Stimulated activated CD4-positive, alpha-beta T cell treated with anti-CD3 and anti-CD28 coated beads, Interleukin-12 subunit alpha, Interleukin-12 subunit beta, amount 100 ng/mL, for 4 hours (primary cell): ENCODE measurements around the gene SLC7A7.
"Not testable (repeated sequence)": the region's sequence is repeated elsewhere in the genome, so short reads cannot be mapped to it uniquely, and the experiment has no call there.

Experiments used
- DNase-seq: peaks from one replicate; pipeline ENCODE4 v3.0.0-alpha.2; 2020

The SLC7A7 gene

DNA sequence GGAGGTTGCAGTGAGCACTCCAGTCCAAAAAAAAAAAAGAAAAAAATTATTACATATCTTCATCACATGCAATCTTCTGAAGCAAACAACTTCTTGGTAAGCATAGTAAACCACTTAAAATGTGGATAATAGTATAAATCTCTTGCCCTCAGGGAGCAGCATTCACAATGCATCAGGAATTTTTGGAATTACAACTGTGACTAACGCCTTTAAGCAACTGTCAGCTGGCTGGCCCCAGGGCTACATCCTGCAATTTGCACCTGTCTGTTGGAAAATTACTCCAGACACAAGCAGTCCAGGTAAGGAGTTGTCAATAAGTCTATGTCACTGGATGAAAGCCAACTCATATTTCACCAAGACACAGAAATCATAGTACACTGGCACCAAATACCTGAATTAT is 5.5 kb upstream of the SLC7A7 start:
- no peak for DNase-seq

DNA sequence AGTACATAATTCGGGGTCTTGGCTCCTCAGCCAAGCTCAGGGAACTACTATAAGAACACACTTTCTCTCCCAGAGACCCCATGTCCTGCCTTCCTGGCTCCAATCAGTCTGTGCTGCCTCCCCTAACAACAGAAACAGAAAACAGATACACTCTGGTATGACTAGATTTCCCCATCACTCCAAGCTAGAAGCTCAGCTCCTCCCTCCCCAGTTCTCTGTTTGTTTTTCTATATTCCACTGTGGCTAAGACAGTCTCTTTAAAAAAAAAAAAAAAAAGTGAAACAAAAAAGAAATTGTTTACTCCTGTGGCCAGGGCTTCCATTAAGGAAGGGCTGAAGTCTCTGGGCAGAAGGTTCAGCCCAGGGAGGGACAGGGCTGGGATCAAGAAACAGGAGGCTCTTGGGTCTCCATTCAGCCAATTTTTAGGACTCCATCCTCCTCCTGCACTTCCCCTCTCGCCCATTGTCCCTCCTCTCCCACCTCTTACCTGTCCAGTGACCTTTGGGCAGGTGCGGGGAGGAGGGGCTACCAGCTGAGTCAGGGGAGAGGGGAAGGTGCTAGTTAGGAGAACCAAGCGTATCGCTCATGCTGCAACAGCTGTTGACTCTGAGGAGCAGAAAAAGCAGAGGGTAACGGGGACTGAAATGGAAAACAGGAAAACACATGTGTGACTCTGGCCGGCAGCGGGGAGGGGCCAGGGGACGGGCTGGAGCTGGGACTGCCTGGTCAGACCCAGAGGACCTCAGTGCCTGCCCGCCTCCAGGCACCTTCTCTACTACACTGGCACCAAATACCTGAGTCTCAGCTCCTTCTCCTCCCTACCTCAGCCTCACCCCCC is 4.1 kb upstream of the SLC7A7 start:
- no peak for DNase-seq

DNA sequence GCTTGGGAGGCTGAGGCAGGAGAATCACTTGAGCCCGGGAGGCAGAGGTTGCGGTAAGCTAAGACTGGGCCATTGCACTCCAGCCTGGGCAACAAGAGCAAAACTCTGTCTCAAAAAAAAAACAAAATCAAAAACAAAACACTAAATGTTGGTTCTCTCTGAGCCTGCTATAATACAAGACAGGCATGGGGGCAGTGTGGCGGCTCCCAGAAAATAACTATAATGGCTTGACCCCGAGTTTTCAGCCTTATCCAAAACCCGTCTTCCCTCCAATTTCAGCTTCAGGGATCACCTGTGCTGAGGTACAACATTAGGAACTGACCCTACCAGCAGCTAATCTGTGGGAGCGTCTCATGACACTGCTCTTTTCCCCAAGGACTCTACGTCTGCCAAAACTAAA is 862 bp downstream of the SLC7A7 start:
- DNase-seq: no peak

DNA sequence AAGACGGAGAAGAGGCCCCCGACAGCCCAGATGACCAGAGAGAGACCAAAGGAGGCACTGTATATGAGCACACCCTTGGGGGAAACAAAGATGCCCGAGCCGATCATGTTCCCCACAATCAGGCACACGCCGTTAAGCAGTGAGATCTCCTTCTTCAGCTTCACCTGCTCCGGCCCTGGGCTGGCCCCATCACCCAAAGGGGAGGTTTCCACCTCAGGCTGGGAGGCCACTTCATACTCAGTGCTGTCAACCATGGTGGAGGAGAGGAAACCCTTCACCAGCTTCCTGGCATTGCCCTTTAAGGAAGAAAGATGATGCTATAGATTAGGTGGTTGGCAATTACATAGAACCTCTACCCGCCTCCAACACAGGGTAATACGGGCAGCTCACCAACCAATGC is 2.1 kb downstream of the SLC7A7 start:
- DNase-seq: no peak

DNA sequence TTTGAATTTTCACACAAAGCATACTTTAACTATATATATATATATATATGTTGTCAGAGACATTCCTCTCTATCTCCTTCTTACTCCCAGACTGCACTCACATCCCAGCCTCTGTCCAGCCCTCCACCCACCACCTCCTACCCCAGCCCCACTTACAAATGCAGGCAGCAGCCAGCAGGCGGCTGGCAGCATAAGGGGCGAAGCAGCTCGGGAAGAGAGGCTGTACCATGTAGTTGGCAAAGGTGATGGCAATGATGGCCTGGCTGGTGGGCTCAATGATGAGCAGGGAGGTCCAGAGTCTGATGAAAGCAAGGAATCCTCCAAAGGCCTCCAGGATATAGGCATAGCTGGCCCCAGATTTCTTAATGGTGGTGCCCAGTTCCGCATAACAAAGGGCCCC is 2.5 kb downstream of the SLC7A7 start:
- no peak for DNase-seq

DNA sequence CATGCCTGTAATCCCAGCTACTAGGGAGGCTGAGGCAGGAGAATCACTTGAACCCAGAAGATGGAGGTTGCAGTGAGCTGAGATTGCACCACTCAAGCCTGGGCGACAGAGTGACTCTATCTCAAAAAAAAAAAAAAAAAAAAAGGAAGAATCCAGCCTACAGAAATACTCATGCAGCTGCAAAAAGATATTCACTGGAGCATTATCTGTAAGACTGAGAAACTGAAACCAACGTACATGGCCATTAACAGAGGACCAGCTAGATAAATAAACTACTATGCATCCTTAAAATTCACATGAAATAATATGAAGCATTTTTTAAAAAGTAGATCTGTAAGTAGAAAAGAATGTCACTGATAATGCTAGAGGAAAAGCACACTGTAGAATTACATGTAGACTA is 3.5 kb downstream of the SLC7A7 start:
- no peak for DNase-seq

DNA sequence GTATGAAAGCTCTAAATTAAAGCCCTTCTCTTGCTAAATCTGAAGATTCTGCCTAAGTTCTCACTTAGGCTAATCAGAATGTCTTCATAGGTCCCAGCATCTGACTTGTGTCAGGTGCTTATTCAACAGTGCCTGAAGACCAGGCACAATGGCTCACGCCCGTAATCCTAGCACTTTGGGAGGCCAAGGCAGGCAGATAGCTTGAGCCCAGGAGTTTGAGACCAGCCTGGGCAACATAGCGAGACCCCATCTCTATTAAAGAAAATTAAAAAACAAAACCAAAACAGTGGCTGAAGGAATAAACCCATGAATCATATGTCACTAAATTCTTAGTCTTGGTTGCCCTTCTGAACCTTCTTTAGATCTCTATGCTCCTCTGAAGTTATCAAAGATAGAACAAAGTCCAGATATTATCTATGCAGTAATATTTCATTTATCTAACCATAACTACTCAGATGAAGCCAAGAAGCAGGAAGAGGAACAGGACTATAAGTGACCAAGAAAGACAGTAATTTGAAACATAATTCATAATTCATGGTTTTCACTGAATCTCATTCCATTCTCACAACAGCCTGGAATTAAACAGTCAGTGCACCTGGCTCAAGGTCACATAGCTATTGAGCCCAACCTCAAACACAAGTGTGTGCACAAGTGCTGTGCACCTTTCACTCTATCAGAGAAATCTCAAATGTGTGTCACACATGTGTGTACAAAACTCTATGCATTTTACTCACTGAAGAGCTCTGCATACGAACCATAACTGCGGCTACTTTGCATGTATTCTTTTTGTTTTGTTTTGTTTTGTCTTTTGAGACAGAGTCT is 6.6 kb downstream of the SLC7A7 start:
- no peak for DNase-seq

DNA sequence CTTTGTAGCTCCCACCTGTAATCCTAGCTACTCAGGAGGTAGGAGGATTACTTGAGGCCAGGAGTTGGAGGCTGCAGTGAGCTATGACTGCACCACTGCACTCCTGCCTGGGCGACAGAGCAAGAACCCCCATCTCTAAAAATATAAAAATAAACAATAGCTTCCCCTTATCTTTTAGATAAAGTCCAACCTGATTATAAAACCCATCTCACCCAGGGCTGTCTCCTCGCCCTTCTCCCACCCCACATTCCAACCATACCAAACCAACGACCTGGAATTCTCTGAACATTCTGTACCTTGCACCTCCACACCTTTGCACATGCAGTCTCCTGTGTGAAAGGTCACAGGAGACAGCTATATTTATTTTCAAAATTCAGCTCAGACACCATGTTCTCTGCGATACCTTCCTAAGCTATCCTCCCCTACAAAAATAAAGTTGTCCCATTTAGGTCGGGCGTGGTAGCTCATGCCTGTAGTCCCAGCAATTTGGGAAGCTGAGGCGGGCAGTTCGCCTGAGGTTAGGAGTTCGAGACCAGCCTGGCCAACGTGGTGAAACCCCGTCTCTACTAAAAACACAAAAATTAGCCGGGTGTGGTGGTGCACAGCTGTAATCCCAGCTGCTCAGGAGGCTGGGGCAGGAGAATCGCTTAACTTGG is 7.7 kb downstream of the SLC7A7 start:
- no peak for DNase-seq

DNA sequence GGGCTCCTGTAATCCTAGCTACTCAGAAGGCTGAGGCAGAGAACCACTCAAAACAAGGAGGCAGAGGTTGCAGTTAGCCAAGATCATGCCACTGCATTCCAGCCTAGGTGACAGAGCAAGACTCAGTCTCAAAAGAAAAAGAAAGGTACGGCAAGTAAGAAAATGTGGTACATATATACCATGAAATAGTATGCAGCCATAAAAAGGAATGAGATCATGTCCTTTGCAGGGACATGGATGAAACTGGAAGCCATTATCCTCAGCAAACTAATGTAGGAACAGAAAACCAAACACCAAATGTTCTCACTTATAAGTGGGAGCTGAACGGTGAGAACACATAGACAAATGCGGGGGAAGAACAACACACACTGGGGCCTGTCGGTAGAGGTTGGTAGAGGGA is 10.0 kb downstream of the SLC7A7 start:
- not testable (repeated sequence) for DNase-seq

DNA sequence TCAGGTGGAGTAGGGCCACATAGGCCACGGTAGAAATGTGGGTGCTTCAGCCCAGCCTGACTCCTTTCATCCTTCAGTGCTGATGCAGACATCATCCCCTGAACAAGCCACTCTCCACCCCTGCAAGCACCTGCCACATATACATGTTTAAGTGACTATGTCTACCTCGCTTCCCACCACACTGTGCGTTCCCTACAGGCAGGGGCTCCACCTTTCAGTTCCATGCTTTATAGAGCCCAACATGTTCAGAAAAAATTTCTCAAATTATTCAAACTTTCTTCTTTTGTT is 11.6 kb downstream of the SLC7A7 start:
- DNase-seq: no peak

DNA sequence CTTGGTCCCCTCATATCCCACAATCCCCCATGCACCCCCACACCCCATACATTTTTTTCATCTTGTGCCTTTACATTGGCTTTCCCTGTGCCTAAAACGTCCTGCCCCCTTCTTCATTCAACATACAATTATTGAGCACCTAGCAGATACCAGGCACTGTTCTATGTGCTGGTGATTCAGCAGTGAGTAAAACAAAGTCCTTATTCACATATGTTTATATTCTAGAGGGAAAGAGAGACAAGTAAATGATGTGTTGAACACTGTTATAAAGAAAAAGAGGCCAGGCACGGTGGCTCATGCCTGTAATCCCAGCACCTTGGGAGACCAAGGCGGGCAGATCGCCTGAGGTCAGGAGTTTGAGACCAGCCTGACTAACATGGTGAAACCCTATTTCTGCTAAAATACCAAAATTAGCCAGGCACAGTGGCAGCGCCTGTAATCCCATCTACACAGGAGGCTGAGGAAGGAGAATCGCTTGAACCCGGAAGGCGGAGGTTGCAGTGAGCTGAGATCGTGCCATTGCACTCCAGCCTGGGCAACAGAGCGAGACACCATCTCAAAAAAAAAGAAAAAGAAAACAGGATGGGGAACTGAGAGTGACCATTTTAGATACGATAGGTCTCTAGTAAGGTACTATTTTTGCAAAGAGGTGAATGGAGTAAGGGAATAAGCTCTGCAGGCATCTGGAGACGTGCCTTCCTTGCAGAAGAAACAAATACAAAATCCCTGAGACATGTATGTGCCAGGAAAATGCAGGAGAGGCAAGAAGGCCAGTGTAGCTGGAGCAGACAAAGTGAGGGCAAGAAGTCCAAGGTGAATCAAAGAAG is 12.2 kb downstream of the SLC7A7 start:
- DNase-seq: no peak

DNA sequence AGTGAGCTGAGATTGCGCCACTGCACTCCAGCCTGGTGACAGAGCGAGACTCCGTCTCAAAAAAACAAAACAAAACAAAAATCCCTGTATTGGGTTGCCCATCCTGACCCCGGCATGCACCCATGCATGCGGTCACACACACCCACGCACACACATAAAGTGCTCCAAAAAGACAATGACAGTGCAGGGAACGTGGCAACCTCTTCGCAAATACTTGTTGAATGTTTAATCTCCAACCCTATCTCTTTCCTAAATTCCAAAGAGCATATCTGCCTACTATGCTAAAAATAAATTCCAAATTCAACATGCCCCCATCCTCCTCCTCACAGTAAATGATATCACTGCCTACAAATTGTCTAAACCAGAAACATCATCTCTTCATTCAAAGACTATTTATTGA is 13.5 kb downstream of the SLC7A7 start:
- DNase-seq: no peak

DNA sequence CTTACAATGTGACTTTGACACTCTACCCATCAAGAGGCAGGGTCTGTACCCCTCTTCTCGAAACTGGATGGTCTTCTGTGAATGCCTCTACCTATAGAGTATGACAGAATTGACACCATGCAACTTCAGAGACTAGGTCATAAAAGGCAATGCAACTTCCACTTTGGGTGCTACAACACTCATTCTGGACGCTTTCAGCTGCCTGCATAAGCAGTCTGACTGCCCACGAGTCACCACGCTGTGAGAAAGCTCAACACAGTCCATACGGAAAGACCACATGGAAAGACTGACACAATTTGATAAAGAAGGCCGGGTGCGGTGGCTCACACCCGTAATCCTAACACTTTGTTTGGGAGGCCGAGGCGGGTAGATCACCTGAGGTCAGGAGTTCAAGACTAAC is 14.9 kb downstream of the SLC7A7 start:
- DNase-seq: no peak

DNA sequence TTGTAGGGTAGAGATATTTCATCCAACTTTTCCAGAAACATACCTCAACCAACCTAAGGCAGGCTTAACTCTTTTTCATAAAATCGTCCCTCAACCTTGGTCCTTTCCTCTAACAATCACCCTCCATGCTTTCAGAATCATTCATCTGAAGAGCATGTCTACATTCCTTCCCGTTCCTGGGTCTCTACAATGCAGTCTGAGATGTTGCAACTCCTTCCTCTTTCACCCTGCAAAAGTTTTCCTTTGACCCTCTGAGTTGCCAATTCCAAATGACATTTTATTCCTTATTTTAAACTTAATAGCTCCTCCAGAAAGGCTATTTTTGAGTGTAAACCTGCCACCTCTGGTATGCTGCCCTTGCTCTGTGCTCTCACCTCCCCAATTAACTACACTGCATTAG is 16.7 kb downstream of the SLC7A7 start:
- no peak for DNase-seq

DNA sequence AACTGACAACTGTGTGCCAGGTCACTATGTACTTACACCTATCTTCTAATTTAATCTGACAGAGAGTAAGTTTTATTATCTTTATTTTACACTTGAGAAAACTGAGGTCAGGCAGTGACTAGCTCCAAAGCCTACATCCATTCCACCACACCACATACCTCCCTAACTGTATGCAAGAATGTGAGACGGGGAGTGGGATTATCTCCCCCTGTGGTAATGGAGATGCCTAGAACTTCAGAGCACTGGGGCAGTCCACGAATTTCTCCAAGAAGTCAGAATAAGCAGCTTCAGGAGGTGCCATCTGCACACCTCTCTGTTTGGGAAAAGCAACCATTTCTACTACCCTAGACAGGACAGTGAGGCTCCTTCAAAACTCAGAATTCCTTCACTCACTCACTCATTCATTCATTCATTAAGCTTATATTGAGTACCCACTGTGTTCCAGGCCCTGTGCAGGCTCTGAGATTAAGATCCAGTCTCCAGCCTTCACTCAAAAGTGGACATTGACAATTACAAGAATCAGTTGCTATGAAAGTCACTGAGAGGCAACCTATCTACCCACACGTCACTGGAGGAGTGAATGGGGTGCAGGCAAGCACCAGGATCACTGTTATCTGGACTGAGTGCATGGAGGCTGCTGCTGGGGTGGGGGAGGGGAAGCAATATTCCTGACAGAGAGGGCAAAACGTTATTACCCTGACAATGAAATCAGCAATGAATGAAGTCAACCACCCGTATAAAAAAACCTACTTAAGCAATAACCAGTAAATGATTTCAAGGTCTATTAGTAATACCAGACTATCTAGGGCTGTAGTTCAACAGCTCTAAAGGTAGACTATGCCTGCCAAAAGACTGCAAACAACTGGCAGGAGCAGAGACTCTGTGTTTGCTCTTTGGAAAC is 18.0 kb downstream of the SLC7A7 start:
- DNase-seq: no peak

DNA sequence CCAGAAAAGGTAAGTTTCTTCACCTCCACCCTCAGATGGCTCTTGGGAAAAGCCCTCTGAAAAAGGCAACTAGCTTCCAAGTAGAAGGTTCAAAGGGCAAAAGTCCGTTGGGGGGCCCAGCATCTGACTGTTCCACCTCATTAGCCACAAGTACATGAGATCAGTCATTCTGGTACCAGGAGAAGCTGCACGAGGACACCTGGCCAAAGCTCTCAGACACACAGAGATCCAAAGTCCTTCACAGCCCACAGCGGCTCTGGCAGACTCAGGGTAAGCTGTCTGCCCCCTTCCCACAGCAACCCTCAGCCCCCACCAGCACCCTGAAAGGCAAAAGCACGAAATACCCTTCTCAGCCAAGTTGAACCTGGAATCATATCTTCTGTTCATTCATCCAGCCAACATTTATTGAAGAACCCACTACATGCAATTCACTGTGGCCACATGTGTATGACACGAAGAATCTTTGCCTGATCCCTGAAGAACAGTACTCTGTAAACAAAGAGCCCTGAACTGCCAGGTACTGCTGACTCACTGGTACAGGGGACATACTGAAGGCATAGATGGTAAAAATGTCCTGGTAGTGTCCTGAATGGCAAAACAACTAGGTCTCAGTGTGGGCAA is 19.0 kb downstream of the SLC7A7 start:
- no peak for DNase-seq

DNA sequence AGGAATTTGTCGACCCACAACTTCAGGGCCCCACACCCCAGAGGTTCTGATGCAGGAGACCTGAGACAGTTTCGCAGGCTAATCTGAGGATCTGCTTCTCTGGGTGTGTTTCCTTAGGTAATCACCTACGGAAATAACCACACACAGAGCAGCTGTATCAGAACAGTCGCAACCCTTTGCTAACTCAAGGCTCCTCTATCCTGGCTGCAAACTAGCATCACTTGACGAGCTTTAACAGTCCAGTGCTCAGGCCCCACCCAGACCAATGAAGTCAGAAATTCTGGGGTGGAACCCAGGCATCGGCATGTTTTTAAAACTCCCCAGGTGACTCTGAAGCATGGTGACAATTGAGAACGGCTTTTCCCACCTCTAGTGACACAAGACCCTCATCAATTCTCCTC is 20.7 kb downstream of the SLC7A7 start:
- DNase-seq: no peak

DNA sequence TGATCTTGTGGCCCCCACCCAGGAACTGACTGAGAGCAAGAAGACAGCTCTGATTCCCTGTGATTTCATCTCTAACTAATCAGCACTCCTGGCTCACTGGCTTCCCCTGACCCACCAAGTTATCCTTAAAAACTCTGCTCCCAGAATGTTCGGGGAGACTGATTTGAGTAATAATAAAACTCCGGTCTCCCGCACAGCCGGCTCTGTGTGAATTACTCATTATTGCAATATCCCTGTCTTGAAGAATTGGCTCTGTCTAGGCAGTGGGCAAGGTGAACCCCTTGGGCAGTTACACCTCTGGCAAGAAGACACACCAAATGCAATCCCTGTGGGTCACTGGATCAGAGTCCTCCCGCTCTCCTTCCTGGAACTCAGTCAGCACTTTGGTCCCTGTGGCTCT is 21.3 kb downstream of the SLC7A7 start:
- DNase-seq: no peak

DNA sequence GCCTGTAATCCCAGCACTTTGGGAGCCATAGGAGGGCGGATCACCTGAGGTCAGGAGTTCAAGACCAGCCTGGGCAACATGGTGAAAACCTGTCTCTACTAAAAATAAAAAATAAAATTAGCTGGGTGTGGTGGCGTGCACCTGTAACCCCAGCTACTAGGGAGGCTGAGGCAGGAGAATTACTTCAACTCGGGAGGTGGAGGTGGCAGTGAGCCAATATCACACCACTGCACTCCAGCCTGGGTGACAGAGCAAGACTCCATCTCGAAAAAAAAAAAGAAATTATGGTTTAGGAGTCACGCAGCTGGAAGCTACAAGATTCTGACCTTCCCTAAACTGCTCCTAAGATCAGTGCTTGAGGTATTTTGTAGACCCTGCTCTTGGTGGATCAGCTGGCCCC is 21.7 kb downstream of the SLC7A7 start:
- DNase-seq: not testable (repeated sequence)

DNA sequence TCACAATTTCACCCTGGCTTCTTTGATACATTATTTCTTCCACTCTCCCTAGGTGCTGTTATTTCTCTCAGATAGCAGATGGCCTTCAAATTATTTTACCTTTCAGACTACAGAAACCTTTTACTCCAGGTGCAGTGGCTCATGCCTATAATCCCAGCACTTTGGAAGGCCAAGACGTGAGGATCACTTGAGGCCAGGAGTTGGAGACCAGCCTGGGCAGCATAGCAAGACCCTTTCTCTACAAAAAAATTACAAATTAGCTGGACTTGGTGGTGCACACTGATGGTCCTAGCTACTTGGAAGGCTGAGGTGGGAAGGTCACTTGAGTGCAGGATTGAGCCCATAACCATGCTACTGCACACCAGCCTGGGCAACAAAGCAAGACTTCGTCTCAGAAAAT is 23.1 kb downstream of the SLC7A7 start:
- DNase-seq: no peak

DNA sequence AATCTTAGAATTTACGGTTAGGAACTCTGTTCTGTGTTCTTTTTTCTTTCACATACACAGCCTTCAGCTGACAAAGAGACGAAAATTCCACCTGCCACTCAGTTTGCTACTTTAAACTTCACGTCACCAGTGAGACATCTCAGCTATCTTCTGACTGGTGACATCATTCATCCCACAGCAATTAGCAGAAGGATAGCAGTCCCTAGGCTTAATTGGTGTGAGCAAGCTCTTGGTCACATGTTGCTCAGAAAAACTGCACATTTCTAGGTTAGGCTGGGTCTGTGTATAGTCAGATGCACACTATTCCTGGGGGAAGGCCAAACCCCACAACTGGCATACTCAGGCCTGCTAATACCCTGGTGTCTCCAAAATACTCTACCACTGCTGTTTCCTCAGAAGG is 23.9 kb downstream of the SLC7A7 start:
- DNase-seq: no peak

DNA sequence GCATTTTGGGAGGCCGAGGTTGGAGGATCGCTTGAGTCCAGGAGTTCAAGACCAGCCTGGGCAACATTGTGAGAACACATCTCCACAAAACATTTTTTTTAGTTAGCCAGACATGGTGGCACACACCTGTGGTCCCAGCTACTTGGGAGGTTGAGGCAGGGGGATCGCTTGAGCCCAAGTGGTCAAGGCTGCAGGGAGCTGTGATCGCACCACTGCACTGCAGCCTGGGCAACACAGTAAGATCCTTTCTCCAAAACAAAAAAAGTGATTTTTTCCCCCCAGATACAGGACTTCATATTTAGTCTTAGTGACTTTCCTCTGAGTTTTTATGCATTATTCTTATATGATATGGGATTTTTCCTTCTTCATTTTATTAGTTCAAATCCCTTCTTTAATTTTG is 28.6 kb downstream of the SLC7A7 start:
- DNase-seq: no peak
